Transverse colon (tissue), 4 donors: ENCODE results near the gene YAP1. TPM values are rescaled to one million over a fixed set of nuclear protein-coding genes. Genes with fewer than 3 reads are reported as not detected.

Source experiments
- DNase-seq: peaks from one replicate; pipeline ENCODE4 v3.0.0-alpha.2; 2019
- H3K27ac ChIP-seq, 4 donors: fragments of 200-600 bp; sonication (generic); 2 replicates each; pipeline ENCODE4 v1.5.1; 2016 to 2018; ENCODE audit warnings: inconsistent platforms in 4 of 4
- H3K27me3 ChIP-seq: fragments of 200-600 bp; sonication (generic); 2 replicates; pipeline ENCODE4 v1.5.1; 2017; ENCODE audit warnings: inconsistent platforms
- H3K36me3 ChIP-seq, 4 donors: fragments of 200-600 bp; sonication (generic); 2 replicates each; pipeline ENCODE4 v1.5.1; 2017 to 2019; ENCODE audit warnings: inconsistent platforms in 4 of 4
- H3K4me1 ChIP-seq, 4 donors: fragments of 200-600 bp; sonication (generic); 2 replicates each; pipeline ENCODE4 v1.5.1; 2017 to 2020; ENCODE audit warnings: inconsistent platforms in 4 of 4
- H3K4me3 ChIP-seq, 4 donors: fragments of 200-600 bp; sonication (generic); 1 replicate in 1 of 4; 2 replicates in 3 of 4; pipeline versions ENCODE4 v1.5.1 to v1.6.1; 2017 to 2019; ENCODE audit warnings: inconsistent platforms in 4 of 4
- H3K9me3 ChIP-seq, 2 donors: fragments of 200-600 bp; sonication (generic); 2 replicates each; pipeline ENCODE4 v1.5.1; 2017 to 2019; ENCODE audit warnings: inconsistent platforms in 2 of 2
- EP300 ChIP-seq: sonication (generic); formaldehyde crosslinking; IDR thresholded peaks from one replicate; pipeline ENCODE4 v1.6.1; 2017; ENCODE audit warnings: antibody characterized with exemption, low read depth
- POLR2A ChIP-seq: fragments of 450-650 bp; IDR thresholded peaks from one replicate; pipeline ENCODE4 v1.6.1; 2016; ENCODE audit warnings: antibody characterized with exemption, mild to moderate bottlenecking, moderate library complexity
- POLR2AphosphoS5 ChIP-seq, 3 donors: sonication (generic); formaldehyde crosslinking; IDR thresholded peaks; one replicate each; pipeline ENCODE4 v1.6.1; 2016; ENCODE audit warnings: antibody characterized with exemption in 3 of 3
- WGBS, 2 donors: methylation state at CpG; one replicate each; pipeline ENCODE4 v1.1.5; 2018; ENCODE audit warnings: low coverage in 1 of 2; 5-methylcytosine and 5-hydroxymethylcytosine counted together
- in situ Hi-C, 4 donors: fragments of 200-750 bp; cut with MboI; loops; one replicate each; pipeline versions ENCODE4 v1.15.0 to v1.15.1; 2017; ENCODE audit warnings: low sequenced_read_pairs in 3 of 4, low pct_ligation_motif_present in 1 of 4, low pct_unique_long_range_greater_than_20kb in 1 of 4
- intact Hi-C: fragments of 100-400 bp; cut with DNase I; formaldehyde crosslinking; loops from one replicate; pipeline ENCODE4 v1.15.1; 2023; ENCODE audit warnings: low total_unique reads
- total RNA-seq, 4 donors: library from RNA; depleted of rRNA; stranded (reverse); fragments of >200 nt; gene quantifications; one replicate each; pipeline ENCODE4 v1.1.0, GENCODE V29; 2016
- TF ChIP-seq, protein P1 (sequence below), 5 experiments: fragments of 200-600 bp in 3 of 5; fragments of 450-650 bp in 2 of 5; sonication (generic) in 3 of 5; IDR thresholded peaks; 1 replicate in 2 of 5; 2 replicates in 3 of 5; pipeline ENCODE4 v1.5.1; 2016 to 2017; ENCODE audit warnings: antibody characterized with exemption in 5 of 5, inconsistent platforms in 3 of 5, mild to moderate bottlenecking in 2 of 5, moderate library complexity in 1 of 5

The YAP1 gene
- total RNA-seq, 4 donors from 2014 or later: 90.5 to 163 (median 105) TPM

DNA sequence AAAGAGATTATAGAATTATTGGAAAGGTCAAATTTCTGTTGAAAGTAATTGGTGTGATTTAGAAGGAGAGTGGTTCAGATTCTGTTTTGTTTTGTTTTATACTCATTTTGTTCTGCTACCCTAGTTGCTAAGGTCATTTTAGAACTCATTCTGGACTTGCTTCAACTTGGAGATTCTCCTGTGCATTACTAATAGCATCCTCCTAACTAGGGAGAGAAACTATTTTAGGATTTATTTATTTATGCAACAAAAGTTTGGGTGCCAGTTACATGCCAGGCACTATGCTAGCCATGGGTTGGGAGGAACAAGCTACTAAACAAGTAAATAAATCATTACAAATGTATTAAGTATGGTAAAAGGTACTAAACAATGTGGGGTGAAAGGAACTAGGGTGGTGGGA, 84.0 kb downstream of the YAP1 start:
- H3K27ac ChIP-seq: no peak overlapping the region
- H3K4me3 ChIP-seq: no peak overlapping the region
- H3K9me3 ChIP-seq: no peaks in the 10 kb centered on the region
- no peak for DNase-seq
- H3K27me3 ChIP-seq: no peaks in the 10 kb centered on the region
- in situ Hi-C loops (no loop called here), intact Hi-C loops (no loop called here)
- TF ChIP-seq POLR2AphosphoS5 (IDR thresholded peaks at IDR 0.05): no peak
- TF ChIP-seq, protein P1, sequence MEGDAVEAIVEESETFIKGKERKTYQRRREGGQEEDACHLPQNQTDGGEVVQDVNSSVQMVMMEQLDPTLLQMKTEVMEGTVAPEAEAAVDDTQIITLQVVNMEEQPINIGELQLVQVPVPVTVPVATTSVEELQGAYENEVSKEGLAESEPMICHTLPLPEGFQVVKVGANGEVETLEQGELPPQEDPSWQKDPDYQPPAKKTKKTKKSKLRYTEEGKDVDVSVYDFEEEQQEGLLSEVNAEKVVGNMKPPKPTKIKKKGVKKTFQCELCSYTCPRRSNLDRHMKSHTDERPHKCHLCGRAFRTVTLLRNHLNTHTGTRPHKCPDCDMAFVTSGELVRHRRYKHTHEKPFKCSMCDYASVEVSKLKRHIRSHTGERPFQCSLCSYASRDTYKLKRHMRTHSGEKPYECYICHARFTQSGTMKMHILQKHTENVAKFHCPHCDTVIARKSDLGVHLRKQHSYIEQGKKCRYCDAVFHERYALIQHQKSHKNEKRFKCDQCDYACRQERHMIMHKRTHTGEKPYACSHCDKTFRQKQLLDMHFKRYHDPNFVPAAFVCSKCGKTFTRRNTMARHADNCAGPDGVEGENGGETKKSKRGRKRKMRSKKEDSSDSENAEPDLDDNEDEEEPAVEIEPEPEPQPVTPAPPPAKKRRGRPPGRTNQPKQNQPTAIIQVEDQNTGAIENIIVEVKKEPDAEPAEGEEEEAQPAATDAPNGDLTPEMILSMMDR (IDR thresholded peaks at IDR 0.05): no peak
- TF ChIP-seq EP300: no peak
- no peak for TF ChIP-seq POLR2A
- peaks cover 0 to 25% (median 8%) of the 10 kb centered on the region in 4 donors for H3K4me1 ChIP-seq
- H3K36me3 ChIP-seq: no peaks in the 10 kb centered on the region

DNA sequence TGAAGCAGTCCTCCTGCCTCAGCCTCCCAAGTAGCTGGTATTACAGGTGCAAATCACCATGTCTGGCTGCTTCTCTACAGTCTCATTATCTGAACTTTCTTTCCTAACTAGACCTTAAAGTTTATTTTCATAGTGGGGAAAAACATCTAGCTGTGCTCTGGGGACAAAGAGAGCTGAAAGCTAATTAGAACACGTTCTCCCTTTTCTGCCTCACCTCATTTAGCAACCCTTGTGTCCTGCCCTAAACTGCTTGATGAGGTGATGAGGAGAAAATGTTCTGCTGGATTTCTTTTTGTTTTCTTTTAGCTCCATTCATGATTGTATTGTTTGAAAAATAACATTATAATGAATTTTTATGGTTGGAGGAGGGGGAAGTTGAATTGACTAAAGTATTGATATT, 84.7 kb downstream of the YAP1 start:
- TF ChIP-seq POLR2A: no peak
- no peak for TF ChIP-seq POLR2AphosphoS5 (IDR thresholded peaks at IDR 0.05)
- TF ChIP-seq, protein P1 (IDR thresholded peaks at IDR 0.05): no peak
- TF ChIP-seq EP300: no peak
- Histone ChIP-seq H3K4me3 (no peak overlapping the region), H3K4me1 (peaks cover 0 to 25% (median 8%) of the 10 kb centered on the region in 4 donors), H3K9me3 (no peaks in the 10 kb centered on the region), H3K27ac (no peak overlapping the region), H3K27me3 (no peaks in the 10 kb centered on the region), H3K36me3 (no peaks in the 10 kb centered on the region)
- in situ Hi-C loops: no loop called here
- 73 to 81% methylated on average over 1 of the region's 1 CpG for WGBS, 2 donors
- intact Hi-C loops: no loop called here
- no peak for DNase-seq

DNA sequence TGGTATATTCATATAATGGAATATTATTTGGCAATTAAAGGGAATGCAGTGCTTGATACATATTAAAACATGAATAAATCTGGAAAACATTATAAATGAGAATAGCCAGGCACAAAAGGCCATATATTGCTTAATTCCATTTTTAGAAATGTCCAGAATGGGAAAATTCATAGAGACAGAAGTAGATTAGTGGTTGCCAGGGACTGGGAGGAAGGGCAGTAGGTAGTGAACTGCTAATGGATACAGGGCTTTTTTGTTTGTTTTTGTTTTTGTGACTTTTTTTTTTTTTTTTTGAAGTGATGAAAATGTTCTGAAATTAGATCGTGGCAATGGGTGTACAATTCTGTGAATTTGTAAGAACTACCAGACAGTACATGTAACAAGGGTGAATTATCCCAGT, 86.1 kb downstream of the YAP1 start:
- Histone ChIP-seq H3K27ac (no peak overlapping the region), H3K4me1 (peaks cover 0 to 25% (median 8%) of the 10 kb centered on the region in 4 donors), H3K36me3 (no peaks in the 10 kb centered on the region), H3K4me3 (no peak overlapping the region), H3K27me3 (no peaks in the 10 kb centered on the region), H3K9me3 (no peaks in the 10 kb centered on the region)
- intact Hi-C loops (no loop called here), in situ Hi-C loops (no loop called here)
- DNase-seq: no peak
- WGBS, 2 donors: 73 to 90% methylated on average over 1 of the region's 1 CpG
- TF ChIP-seq POLR2A (no peak), EP300 (no peak)

- Histone ChIP-seq H3K27me3 (no peaks in the 10 kb centered on the region), H3K27ac (no peak overlapping the region), H3K9me3 (no peaks in the 10 kb centered on the region), H3K4me1 (peaks cover 0 to 25% (median 8%) of the 10 kb centered on the region in 4 donors), H3K36me3 (no peaks in the 10 kb centered on the region), H3K4me3 (no peak overlapping the region)
- intact Hi-C loops: no loop called here
- 57 to 67% methylated on average over 3 of the region's 3 CpGs for WGBS, 2 donors
- in situ Hi-C loops: no loop called here
- no peak for DNase-seq
- TF ChIP-seq, protein P1 (IDR thresholded peaks at IDR 0.05): no peak
- TF ChIP-seq POLR2AphosphoS5 (IDR thresholded peaks at IDR 0.05) (no peak), EP300 (no peak), POLR2A (no peak)
Observed at GRCh38 chr11:102196816-102197215, 86.6 kb downstream of the YAP1 start.

- intact Hi-C loops (no loop called here), in situ Hi-C loops (no loop called here)
- Histone ChIP-seq H3K9me3 (no peaks in the 10 kb centered on the region), H3K27ac (peak overlapping the region in 1 of 4 donors; percentile 9), H3K4me3 (no peak overlapping the region), H3K27me3 (no peaks in the 10 kb centered on the region), H3K4me1 (peaks cover 0 to 19% (median 8%) of the 10 kb centered on the region in 4 donors), H3K36me3 (no peaks in the 10 kb centered on the region)
- WGBS, 2 donors: 31 to 59% methylated on average over 2 of the region's 2 CpGs
- DNase-seq: no peak
- TF ChIP-seq POLR2AphosphoS5 (IDR thresholded peaks at IDR 0.05) (no peak), POLR2A (no peak), EP300 (no peak)
- TF ChIP-seq, protein P1 (IDR thresholded peaks at IDR 0.05): no peak
Observed at GRCh38 chr11:102197670-102198139, 87.5 kb downstream of the YAP1 start.
